Breast epithelium (tissue), 4 donors: ENCODE measurements around the gene PPM1H. TPM values are rescaled to one million over a fixed set of nuclear protein-coding genes. Genes with fewer than 3 reads are reported as not detected.
A peak's percentile ranks its signal among the peaks of the same experiment; 100 is the strongest.

Source experiments
- DNase-seq, 2 donors: peaks; one replicate each; pipeline ENCODE4 v3.0.0-alpha.2; 2019; ENCODE audit warnings: low spot score in 2 of 2
- H3K27ac ChIP-seq, 2 donors: fragments of 200-600 bp; sonication (generic) in 1 of 2; one replicate each; pipeline ENCODE4 v1.5.1; 2016 to 2019; ENCODE audit warnings: mild to moderate bottlenecking in 1 of 2
- H3K27me3 ChIP-seq, 2 donors: fragments of 200-600 bp; sonication (generic) in 1 of 2; one replicate each; pipeline versions ENCODE4 v1.5.1 to v1.6.0; 2017 to 2019; ENCODE audit warnings: control low read depth in 1 of 2, mild to moderate bottlenecking in 1 of 2
- H3K36me3 ChIP-seq: fragments of 200-600 bp; one replicate; pipeline ENCODE4 v1.5.1; 2019
- H3K4me1 ChIP-seq, 2 donors: fragments of 200-600 bp; sonication (generic); one replicate each; pipeline ENCODE4 v1.5.1; 2016 to 2019; ENCODE audit warnings: control low read depth in 1 of 2
- H3K4me3 ChIP-seq, 3 donors: fragments of 200-600 bp; sonication (generic); 1 replicate in 2 of 3; 2 replicates in 1 of 3; pipeline ENCODE4 v1.5.1; 2016 to 2019; ENCODE audit warnings: mild to moderate bottlenecking in 3 of 3, moderate library complexity in 2 of 3
- H3K9me3 ChIP-seq, 2 donors: fragments of 200-600 bp; sonication (generic) in 1 of 2; one replicate each; pipeline ENCODE4 v1.5.1; 2016 to 2019; ENCODE audit warnings: control low read depth in 1 of 2
- CTCF ChIP-seq, 3 donors: fragments of 450-650 bp; IDR thresholded peaks; one replicate each; pipeline ENCODE4 v1.5.1; 2016 to 2017; ENCODE audit warnings: antibody characterized with exemption in 3 of 3, mild to moderate bottlenecking in 3 of 3, moderate library complexity in 3 of 3
- POLR2A ChIP-seq: fragments of 450-650 bp; IDR thresholded peaks from one replicate; pipeline ENCODE4 v1.6.1; 2016; ENCODE audit warnings: antibody characterized with exemption, mild to moderate bottlenecking, moderate library complexity
- POLR2AphosphoS5 ChIP-seq, 3 donors: sonication (generic); formaldehyde crosslinking; IDR thresholded peaks; one replicate each; pipeline ENCODE4 v1.6.1; 2017; ENCODE audit warnings: antibody characterized with exemption in 3 of 3
- intact Hi-C: fragments of 100-400 bp; cut with DNase I; formaldehyde crosslinking; loops from one replicate; pipeline ENCODE4 v1.15.1; 2023; ENCODE audit warnings: low total_unique reads
- total RNA-seq, 3 donors: library from RNA; depleted of rRNA; stranded (reverse); fragments of >200 nt; gene quantifications; one replicate each; pipeline ENCODE4 v1.1.0, GENCODE V29; 2016

PPM1H gene
- total RNA-seq, 3 donors from 2014 or later, result 2.2 to 15.4 (median 13.5) TPM

GRCh38 chr12:62625228-62625627 lies 309.7 kb downstream of the PPM1H start:
- H3K27ac ChIP-seq, result peak overlapping the region in 1 of 2 donors; percentile 19
- DNase-seq, result no peak

GRCh38 chr12:62622177-62622576 lies 312.8 kb downstream of the PPM1H start:
- TF ChIP-seq POLR2A (no peak), CTCF (IDR thresholded peaks at IDR 0.05) (no peak), POLR2AphosphoS5 (IDR thresholded peaks at IDR 0.05) (no peak)
- intact Hi-C loops, result no loop called here
- Histone ChIP-seq H3K4me3 (no peak overlapping the region), H3K27me3 (no peaks in the 10 kb centered on the region), H3K9me3 (no peaks in the 10 kb centered on the region), H3K36me3 (no peaks in the 10 kb centered on the region), H3K4me1 (no peaks in the 10 kb centered on the region), H3K27ac (no peak overlapping the region)
- no peak for DNase-seq

More at GRCh38 chr12:62625228-62625627, 309.7 kb downstream of the PPM1H start:
- no peaks in the 10 kb centered on the region for H3K9me3 ChIP-seq
- H3K27me3 ChIP-seq, result no peaks in the 10 kb centered on the region
- intact Hi-C loops, result no loop called here
- H3K36me3 ChIP-seq, result no peaks in the 10 kb centered on the region
- H3K4me3 ChIP-seq, result no peak overlapping the region
- no peak for TF ChIP-seq POLR2AphosphoS5 (IDR thresholded peaks at IDR 0.05)
- TF ChIP-seq POLR2A, result no peak
- TF ChIP-seq CTCF (IDR thresholded peaks at IDR 0.05), result no peak
- H3K4me1 ChIP-seq, result no peaks in the 10 kb centered on the region

GRCh38 chr12:62621101-62621638 lies 313.8 kb downstream of the PPM1H start:
- intact Hi-C loops, result no loop called here
- no peak overlapping the region for H3K4me3 ChIP-seq
- H3K4me1 ChIP-seq, result no peaks in the 10 kb centered on the region
- H3K36me3 ChIP-seq, result no peaks in the 10 kb centered on the region
- H3K9me3 ChIP-seq, result no peaks in the 10 kb centered on the region
- no peak for DNase-seq
- no peak overlapping the region for H3K27ac ChIP-seq
- TF ChIP-seq CTCF (IDR thresholded peaks at IDR 0.05) (no peak), POLR2A (no peak), POLR2AphosphoS5 (IDR thresholded peaks at IDR 0.05) (no peak)
- H3K27me3 ChIP-seq, result no peaks in the 10 kb centered on the region

GRCh38 chr12:62618930-62619329 lies 316.0 kb downstream of the PPM1H start:
- Histone ChIP-seq H3K27me3 (no peaks in the 10 kb centered on the region), H3K4me1 (no peaks in the 10 kb centered on the region), H3K36me3 (no peaks in the 10 kb centered on the region), H3K27ac (no peak overlapping the region), H3K9me3 (no peaks in the 10 kb centered on the region), H3K4me3 (no peak overlapping the region)
- intact Hi-C loops, result no loop called here
- DNase-seq, result no peak
- TF ChIP-seq CTCF (IDR thresholded peaks at IDR 0.05) (no peak), POLR2A (no peak), POLR2AphosphoS5 (IDR thresholded peaks at IDR 0.05) (no peak)

GRCh38 chr12:62618319-62618718 lies 316.6 kb downstream of the PPM1H start:
- DNase-seq, result no peak
- TF ChIP-seq POLR2A, result no peak
- TF ChIP-seq CTCF (IDR thresholded peaks at IDR 0.05), result no peak
- TF ChIP-seq POLR2AphosphoS5 (IDR thresholded peaks at IDR 0.05), result no peak
- Histone ChIP-seq H3K4me1 (no peaks in the 10 kb centered on the region), H3K27me3 (no peaks in the 10 kb centered on the region), H3K27ac (no peak overlapping the region), H3K9me3 (no peaks in the 10 kb centered on the region), H3K4me3 (no peak overlapping the region), H3K36me3 (no peaks in the 10 kb centered on the region)
- intact Hi-C loops, result no loop called here
